NCI-H2107 treated with DMSO at 0.1 percent for 48 hours (cell line): ENCODE results near the gene PARD3.

ENCODE experiments used
- DNase-seq: peaks from one replicate; lab custom pipeline; 2025; ENCODE audit not compliant: unreplicated experiment; lab: John Stamatoyannopoulos, UW

The PARD3 gene

GRCh38 chr10:34121781-34122622 is 693.1 kb downstream of the PARD3 start:
- DNase-seq = no peak

GRCh38 chr10:34121125-34121753 is 693.9 kb downstream of the PARD3 start:
- no peak for DNase-seq

GRCh38 chr10:34119456-34119855 is 695.6 kb downstream of the PARD3 start:
- DNase-seq = no peak

GRCh38 chr10:34116681-34117271 is 698.3 kb downstream of the PARD3 start:
- DNase-seq = no peak

- no peak for DNase-seq
Observed at GRCh38 chr10:34116220-34116641, 698.9 kb downstream of the PARD3 start.

GRCh38 chr10:34114914-34115313 is 700.2 kb downstream of the PARD3 start:
- no peak for DNase-seq

GRCh38 chr10:34113504-34114225 is 701.4 kb downstream of the PARD3 start:
- DNase-seq = no peak

- no peak for DNase-seq
Observed at GRCh38 chr10:34112171-34112782, 702.8 kb downstream of the PARD3 start.

- no peak for DNase-seq
Observed at GRCh38 chr10:34111179-34111578, 703.9 kb downstream of the PARD3 start.

GRCh38 chr10:34109952-34110702 is 705.0 kb downstream of the PARD3 start:
- no peak for DNase-seq

GRCh38 chr10:34109495-34109894 is 705.6 kb downstream of the PARD3 start:
- no peak for DNase-seq

- DNase-seq = no peak
Observed at GRCh38 chr10:34107626-34108516, 707.2 kb downstream of the PARD3 start.

GRCh38 chr10:34106356-34106885 is 708.7 kb downstream of the PARD3 start:
- DNase-seq = no peak

- DNase-seq = no peak
Observed at GRCh38 chr10:34104829-34105572, 710.1 kb downstream of the PARD3 start.

GRCh38 chr10:34102893-34103506 is 712.1 kb downstream of the PARD3 start:
- DNase-seq = no peak

GRCh38 chr10:34102237-34102673 is 712.8 kb downstream of the PARD3 start:
- no peak for DNase-seq

- no peak for DNase-seq
Observed at GRCh38 chr10:34101001-34101400, 714.1 kb downstream of the PARD3 start.
